Adrenal gland (tissue), 5 donors: ENCODE data around the gene DIP2C.

Experiments
- CTCF ChIP-seq, 6 experiments: fragments of 450-650 bp in 4 of 6; fragments of 200-600 bp in 2 of 6; sonication (generic) in 1 of 6; IDR thresholded peaks; 1 replicate in 5 of 6; 2 replicates in 1 of 6; pipeline versions ENCODE4 v1.5.1 to v1.8.0; 2016 to 2021; ENCODE audit warnings: antibody characterized with exemption in 6 of 6, mild to moderate bottlenecking in 2 of 6, moderate library complexity in 1 of 6
- POLR2A ChIP-seq, 2 donors: fragments of 450-650 bp; IDR thresholded peaks; one replicate each; pipeline ENCODE4 v1.6.1; 2017; ENCODE audit warnings: antibody characterized with exemption in 2 of 2, mild to moderate bottlenecking in 2 of 2, moderate library complexity in 1 of 2
- donor health status: DM: no; HTN: no; CAD: no.

- TF ChIP-seq CTCF (IDR thresholded peaks at IDR 0.05) (no peak), POLR2A (IDR thresholded peaks at IDR 0.05) (no peak)
Observed at GRCh38 chr10:599767-600166, 89.7 kb downstream of the DIP2C start.
